AG10803 (cell line): ENCODE data around the gene NOTUM.
A peak's percentile ranks its signal among the peaks of the same experiment; 100 is the strongest.

Experiments
- DNase-seq: peaks from one replicate; pipeline ENCODE4 v3.0.0; 2010; ENCODE audit warnings: low read depth
- H3K4me3 ChIP-seq: 2 replicates; pipeline ENCODE4 v1.5.1; 2011; ENCODE audit warnings: mild to moderate bottlenecking, low read length, control low read depth
- CTCF ChIP-seq: conservative IDR thresholded peaks from 2 replicates; pipeline ENCODE4 v1.5.1; 2011; ENCODE audit warnings: mild to moderate bottlenecking, low read length, control low read depth, inconsistent platforms

The NOTUM gene

DNA sequence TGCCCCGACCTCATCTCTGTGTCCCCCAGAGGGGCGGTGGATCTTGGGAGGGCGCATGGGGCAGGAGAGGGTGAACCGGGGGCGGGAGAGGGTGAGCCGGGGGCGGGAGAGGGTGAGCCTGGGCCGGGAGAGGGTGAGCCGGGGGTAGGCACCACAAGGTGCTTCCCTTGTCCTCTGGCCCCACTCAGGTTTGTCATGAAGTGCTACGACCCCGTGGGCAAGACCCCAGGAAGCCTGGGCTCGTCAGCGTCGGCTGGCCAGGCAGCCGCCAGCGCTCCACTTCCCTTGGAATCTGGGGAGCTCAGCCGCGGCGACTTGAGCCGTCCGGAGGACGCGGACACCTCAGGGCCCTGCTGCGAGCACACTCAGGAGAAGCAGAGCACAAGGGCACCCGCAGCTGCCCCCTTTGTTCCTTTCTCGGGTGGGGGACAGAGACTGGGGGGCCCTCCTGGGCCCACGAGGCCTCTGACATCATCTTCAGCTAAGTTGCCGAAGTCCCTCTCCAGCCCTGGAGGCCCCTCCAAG, 35.3 kb upstream of the NOTUM start:
- no peak for TF ChIP-seq CTCF
- H3K4me3 ChIP-seq = no peak overlapping the region
- no peak for DNase-seq

GRCh38 chr17:81995463-81996231, 34.7 kb upstream of the NOTUM start:
- no peak overlapping the region for H3K4me3 ChIP-seq
- TF ChIP-seq CTCF = no peak
- DNase-seq = no peak

DNA sequence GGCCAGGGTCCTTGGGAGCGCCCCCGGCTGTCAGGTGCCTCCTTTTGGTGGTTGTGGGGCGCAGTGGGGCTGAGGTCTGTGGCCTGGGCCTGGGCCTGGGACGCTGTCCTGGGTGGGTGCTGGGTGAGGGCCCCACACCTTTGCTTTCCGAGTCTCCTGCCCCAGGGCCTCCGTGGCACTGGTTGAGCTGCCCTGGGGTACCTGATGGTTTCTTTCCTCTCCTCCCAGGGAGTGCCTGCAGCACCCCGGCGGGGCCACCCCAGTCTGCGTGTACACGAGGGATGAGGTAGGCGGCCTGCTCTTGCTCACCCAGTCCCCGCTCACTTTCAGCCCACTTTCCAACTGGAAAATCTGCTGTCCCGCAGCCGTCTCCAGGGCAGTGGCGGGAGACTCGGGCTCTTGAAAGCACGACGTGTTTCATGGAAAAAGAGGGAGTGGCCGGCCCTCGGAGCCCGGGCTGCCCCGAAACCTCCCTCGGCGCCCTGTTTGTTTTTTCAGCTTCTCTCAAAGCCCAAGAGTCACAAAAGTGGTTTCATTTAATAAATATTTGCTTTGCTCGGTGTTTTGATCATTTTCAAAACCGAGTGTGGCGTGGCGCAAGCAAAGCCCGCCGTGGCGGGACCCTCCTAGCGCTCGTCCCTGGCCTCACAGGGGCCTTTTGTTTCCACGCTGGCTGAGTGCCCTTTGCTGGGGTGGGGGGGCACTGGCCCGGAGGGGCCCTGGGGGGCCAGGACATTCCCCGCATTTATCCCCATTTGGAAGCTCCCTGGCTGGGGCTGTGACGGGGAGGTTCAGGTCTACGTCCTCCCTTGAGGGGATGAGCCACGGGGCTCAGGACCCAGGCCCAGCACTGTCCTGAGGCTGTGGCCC, 33.8 kb upstream of the NOTUM start:
- no peak for DNase-seq
- TF ChIP-seq CTCF = no peak
- no peak overlapping the region for H3K4me3 ChIP-seq

- DNase-seq = no peak
- no peak overlapping the region for H3K4me3 ChIP-seq
- TF ChIP-seq CTCF = no peak
Measured at GRCh38 chr17:81993729-81994592, 33.0 kb upstream of the NOTUM start.

DNA sequence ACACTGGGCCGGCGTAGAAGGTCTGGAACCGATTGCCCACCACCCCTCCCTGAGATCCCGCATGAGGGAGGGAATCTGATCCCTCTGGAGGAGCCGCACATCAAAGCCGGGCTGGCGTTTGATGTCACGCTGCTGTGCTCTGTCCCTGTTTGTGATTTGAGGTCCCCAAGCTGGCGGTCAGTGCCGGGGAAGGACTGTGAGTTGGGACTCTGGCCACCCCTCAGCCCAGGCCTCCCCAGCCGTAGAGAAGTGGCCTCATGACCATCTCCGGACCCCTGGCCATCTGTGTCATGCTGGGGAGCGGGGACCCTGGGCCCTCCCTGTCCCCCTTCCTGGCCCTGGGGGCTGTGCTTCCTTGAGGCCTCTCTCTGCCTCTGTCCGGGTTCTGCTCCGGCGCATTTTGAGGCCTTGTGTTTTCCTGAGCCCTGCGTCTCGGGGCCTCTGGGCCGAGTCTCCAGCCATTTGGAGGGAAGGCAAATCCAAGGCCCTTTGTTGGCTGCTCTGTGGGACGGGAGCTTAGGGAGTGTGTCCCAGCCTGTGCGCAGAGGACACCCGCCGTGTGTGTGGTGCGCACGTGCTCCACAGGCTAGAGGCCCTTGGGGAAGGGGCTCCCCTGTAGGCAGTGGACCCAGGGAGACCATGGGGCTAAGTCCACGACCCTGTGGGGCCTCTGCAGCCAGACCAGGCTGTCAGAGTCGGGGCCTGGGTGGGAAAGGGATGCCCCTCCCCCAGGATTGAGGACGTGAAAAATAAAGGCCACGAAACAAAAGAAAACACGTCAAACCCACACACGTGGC, 31.5 kb upstream of the NOTUM start:
- H3K4me3 ChIP-seq = no peak overlapping the region; the same call in 1 of the 2 replicates
- TF ChIP-seq CTCF = no peak
- no peak for DNase-seq

DNA sequence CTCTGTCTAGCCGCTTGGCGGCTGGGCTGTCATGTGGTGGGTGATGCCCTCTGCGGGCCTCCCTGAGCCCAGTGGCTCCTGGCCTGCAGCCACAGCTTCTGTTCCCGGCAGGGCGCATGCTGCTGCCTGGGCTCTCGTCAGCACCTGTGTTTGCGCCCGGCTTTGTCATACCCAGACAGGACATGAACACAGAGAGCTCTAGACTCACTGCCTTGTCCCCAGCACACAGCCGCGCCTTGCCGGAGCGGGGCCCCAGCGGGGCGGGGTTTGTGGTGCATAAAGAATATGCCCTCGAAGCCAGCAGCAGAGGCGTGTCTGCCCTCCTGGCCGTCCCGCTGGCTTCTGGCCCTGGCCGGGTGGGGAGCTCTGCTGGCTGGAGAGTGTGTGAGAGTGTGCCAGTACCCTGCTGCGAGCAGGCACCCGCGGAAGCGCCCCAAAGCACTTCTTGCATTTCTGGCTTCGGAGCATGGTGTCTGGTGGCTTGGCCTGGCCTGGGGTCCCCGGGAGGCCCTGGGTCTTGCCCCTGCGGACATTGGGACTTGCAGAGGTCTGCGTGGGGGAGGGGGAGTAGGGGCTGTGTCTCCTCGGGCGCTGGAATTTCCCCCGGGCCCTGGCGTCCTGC, 30.8 kb upstream of the NOTUM start:
- no peak for TF ChIP-seq CTCF
- H3K4me3 ChIP-seq = peak overlapping the region; percentile 15; the same call in 1 of the 2 replicates
- DNase-seq = peak; percentile 72
